LNCaP clone FGC (cell line): ENCODE data around the gene TNFAIP8L3.

Experiments
- DNase-seq: peaks from one replicate; pipeline ENCODE4 v3.0.0-alpha.2; 2011; ENCODE audit warnings: low read depth
- H3K4me3 ChIP-seq: 2 replicates; pipeline ENCODE4 v1.5.1; 2011; ENCODE audit warnings: mild to moderate bottlenecking, low read depth, low read length, control low read depth
- CTCF ChIP-seq: IDR thresholded peaks from 2 replicates; pipeline ENCODE4 v1.5.1; 2012; ENCODE audit warnings: mild to moderate bottlenecking; ENCODE audit not compliant: control insufficient read depth, insufficient read depth; ENCODE audit errors: extremely low read depth

TNFAIP8L3 gene

GRCh38 chr15:51090753-51091152 lies 4.0 kb downstream of the TNFAIP8L3 start:
- DNase-seq, result no peak
- no peak overlapping the region for H3K4me3 ChIP-seq

GRCh38 chr15:51089699-51090453 lies 4.8 kb downstream of the TNFAIP8L3 start:
- TF ChIP-seq CTCF, result no peak
- no peak for DNase-seq

More at GRCh38 chr15:51090753-51091152, 4.0 kb downstream of the TNFAIP8L3 start:
- TF ChIP-seq CTCF, result no peak

DNA sequence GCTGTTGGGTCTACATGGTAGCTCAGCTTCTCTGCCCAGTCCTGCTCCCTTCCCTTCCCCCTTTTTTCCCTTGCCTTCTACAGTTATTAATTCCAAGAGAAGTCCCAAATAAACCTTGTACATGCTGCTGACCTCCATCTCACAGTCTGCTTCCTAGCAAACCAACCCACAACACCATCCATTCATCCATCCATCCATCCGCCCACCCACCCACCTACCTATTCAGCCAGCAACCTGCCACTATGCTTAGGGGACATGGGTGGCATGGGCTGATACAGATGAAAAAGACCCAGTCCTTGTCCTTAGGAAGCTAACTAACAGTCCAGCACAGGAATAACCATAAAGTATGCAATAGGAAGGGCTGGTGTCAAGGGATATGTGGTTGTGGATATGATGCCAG lies 5.7 kb downstream of the TNFAIP8L3 start:
- H3K4me3 ChIP-seq, result no peak overlapping the region
- DNase-seq, result no peak
- TF ChIP-seq CTCF, result no peak

More at GRCh38 chr15:51089699-51090453, 4.8 kb downstream of the TNFAIP8L3 start:
- H3K4me3 ChIP-seq, result no peak overlapping the region

DNA sequence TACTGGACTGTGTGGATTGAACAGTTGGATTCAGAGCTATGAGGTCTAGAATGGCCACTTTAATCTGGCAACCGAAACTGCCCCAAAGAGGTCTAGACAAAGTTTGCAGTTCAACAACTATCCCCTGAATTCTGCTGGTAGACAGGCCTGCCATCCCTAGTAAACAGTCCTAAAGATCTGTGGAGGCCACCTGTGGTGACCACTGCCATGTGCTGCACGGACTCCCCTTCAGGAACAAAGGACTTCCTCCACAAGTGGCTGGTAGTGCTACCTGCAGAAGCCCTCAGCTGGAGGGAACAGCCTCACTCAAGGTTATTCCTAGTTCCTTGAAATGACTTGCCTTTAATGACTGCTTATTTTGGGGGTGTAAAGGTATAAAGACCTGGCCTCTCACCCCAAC lies 6.1 kb downstream of the TNFAIP8L3 start:
- no peak for TF ChIP-seq CTCF
- DNase-seq, result no peak
- H3K4me3 ChIP-seq, result no peak overlapping the region

DNA sequence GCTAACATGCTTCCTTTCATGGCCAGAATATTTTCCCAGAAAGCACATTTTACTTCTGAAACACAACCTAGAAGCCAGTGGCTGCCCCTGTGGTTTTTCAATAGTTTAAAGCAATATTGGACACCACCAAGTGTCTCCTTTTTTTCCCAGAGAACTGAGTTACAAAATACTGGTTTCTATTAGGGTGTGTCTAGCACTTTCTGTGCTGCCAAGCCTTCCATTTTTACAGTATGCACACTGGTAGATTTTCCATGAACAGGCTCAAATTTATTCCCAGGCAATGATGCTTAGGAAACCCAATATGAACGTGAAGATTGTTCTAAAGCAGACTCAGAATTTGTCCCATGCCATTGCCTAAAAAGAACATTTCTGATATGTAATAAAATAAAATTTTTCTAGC lies 7.2 kb downstream of the TNFAIP8L3 start:
- H3K4me3 ChIP-seq, result no peak overlapping the region
- DNase-seq, result no peak
- TF ChIP-seq CTCF, result no peak

- DNase-seq, result no peak
- no peak for TF ChIP-seq CTCF
These were observed 8.3 kb downstream of the TNFAIP8L3 start for GRCh38 chr15:51086409-51086808.

GRCh38 chr15:51085764-51086163 lies 8.9 kb downstream of the TNFAIP8L3 start:
- no peak for TF ChIP-seq CTCF
- no peak for DNase-seq
- no peak overlapping the region for H3K4me3 ChIP-seq

More at GRCh38 chr15:51086409-51086808, 8.3 kb downstream of the TNFAIP8L3 start:
- H3K4me3 ChIP-seq, result no peak overlapping the region
